ENCODE results near the gene CACNA2D2. TPM values are rescaled to one million over a fixed set of nuclear protein-coding genes. Genes with fewer than 3 reads are reported as not detected.

Gene CACNA2D2
- total RNA-seq, 1 donor from 2014 or later = 0.52 TPM

DNA sequence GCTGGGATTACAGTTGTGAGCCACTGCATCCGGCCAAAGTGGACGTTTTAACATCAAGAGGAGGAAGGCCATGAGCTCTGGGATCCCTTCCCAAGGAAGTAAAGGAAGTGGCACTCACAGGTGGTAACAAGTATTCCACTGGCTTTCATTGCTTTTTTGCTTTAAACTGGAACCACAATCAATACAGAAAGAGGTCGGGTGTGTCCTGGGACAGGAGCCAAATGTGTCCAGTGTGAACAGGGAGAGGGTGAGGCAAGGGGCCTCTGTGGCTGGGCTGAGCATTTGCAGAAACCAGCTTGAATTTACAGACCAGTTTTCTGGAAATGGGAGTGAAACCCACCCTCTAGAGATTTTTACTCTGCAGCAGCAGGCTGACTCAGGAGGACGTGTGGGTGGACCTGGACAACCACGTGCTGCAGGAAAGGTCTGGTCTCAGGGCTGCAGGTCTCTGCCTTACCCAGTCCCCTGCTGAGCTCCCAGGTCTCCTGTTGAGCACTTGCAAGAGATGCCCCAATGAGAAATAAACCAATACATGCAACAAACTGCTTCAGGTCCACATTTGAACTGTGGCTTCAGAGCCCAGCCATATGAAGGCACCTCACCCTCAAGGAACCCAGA lies 101.3 kb downstream of the CACNA2D2 start:
- Mint-ChIP-seq H3K4me1 (ENCODE audit: low read depth) (no peaks in the 10 kb centered on the region), H3K27me3 (ENCODE audit: insufficient read depth) (peaks cover 2% of the 10 kb centered on the region), H3K9me3 (no peaks in the 10 kb centered on the region), H3K36me3 (ENCODE audit: low read depth) (no peaks in the 10 kb centered on the region), H3K4me3 (no peak overlapping the region), H3K27ac (no peak overlapping the region)
- intact Hi-C loops (cut with micrococcal nuclease) = no loop called here
- no peak for DNase-seq (ENCODE audit: low spot score)

DNA sequence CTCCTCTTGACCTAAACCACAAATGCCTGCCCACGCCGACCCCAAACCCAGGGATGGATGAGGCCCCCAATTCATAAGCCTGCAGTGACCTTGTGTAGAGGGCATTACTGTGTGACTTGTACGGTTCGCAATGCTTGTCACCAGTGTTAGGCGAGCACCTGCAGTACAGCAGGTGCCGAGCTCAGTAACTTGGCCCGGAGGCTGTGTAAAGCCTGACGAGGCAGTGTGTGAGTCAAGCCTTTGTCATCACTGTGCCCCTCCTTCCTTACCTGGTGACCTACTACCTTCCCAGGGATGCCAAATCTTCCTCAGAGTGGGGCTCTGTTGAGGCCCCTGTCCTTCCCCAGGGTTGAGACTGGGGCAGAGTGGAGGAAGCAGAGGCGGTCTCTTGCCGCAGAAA lies 106.9 kb downstream of the CACNA2D2 start:
- Mint-ChIP-seq H3K4me1 (ENCODE audit: low read depth) (peaks cover 7% of the 10 kb centered on the region), H3K36me3 (ENCODE audit: low read depth) (no peaks in the 10 kb centered on the region), H3K9me3 (no peaks in the 10 kb centered on the region), H3K27me3 (ENCODE audit: insufficient read depth) (peaks cover 2% of the 10 kb centered on the region), H3K4me3 (no peak overlapping the region), H3K27ac (no peak overlapping the region)
- intact Hi-C loops (cut with micrococcal nuclease) = no loop called here
- DNase-seq (ENCODE audit: low spot score) = no peak

DNA sequence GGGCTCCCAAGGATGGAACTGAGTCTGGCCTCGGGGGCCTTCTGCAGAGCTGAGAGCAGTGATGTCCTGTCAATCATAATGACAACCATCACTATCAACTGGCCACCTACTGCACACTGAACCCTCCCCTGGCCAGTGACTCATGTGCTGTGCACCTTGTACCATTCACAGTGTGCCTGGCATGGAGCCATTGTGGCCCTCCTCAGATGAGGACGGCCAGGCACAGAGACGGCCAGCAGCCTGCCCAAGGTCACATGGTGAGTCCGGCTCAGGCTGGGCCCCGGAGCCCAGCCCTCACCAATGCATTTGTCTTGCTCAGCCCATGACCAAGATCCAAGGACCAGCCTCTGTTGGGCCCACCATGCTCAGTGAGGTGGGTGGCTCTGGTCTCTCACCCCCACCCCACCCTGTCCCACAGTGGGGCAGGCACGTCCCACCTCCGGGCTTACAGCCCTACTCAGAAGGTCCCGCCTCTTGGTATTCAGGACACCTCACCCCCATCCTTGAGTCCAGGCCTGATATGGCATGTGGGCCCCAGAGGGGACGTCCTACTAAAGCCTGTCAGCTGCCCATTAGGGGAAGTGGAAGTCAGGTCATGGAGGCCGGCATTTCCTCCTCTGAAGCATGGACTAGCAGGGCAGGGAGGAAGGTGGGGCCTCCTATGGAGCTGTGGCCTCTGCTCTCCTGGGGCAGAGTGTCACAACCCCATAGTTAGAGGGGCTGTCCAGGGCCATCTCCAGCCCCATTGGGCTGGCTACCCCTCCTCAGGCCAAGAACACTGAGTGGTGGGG lies 108.2 kb downstream of the CACNA2D2 start:
- no peak for DNase-seq (ENCODE audit: low spot score)
- no peak overlapping the region for H3K27ac Mint-ChIP-seq
- intact Hi-C loops (cut with micrococcal nuclease) = no loop called here
- peaks cover 2% of the 10 kb centered on the region for H3K27me3 Mint-ChIP-seq (ENCODE audit: insufficient read depth)
- H3K4me1 Mint-ChIP-seq (ENCODE audit: low read depth) = peaks cover 8% of the 10 kb centered on the region
- no peaks in the 10 kb centered on the region for H3K36me3 Mint-ChIP-seq (ENCODE audit: low read depth)
- no peak overlapping the region for H3K4me3 Mint-ChIP-seq
- H3K9me3 Mint-ChIP-seq = no peaks in the 10 kb centered on the region

DNA sequence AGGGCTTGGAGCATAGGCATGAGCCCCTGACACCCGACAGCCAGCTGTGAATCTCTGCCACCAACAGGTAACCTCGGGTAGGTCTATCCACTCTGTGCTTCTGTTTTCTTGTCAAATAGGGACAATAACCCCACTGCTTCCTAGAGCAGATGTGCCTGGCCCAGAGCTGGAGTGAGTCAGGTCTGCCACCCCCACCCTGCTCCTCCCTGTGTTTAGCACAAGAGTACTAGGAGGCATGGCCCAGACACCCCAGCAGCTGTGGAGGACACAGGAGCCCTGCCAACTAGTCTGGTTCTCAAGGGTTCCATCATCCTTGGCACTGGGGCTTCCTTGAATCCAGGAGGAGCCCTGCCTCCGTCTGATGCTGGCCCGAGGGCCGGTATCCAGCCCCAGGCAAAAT lies 110.4 kb downstream of the CACNA2D2 start:
- H3K27ac Mint-ChIP-seq = no peak overlapping the region
- DNase-seq (ENCODE audit: low spot score) = no peak
- H3K27me3 Mint-ChIP-seq (ENCODE audit: insufficient read depth) = no peaks in the 10 kb centered on the region
- H3K4me1 Mint-ChIP-seq (ENCODE audit: low read depth) = peaks cover 8% of the 10 kb centered on the region
- no peak overlapping the region for H3K4me3 Mint-ChIP-seq
- no peaks in the 10 kb centered on the region for H3K9me3 Mint-ChIP-seq
- no peaks in the 10 kb centered on the region for H3K36me3 Mint-ChIP-seq (ENCODE audit: low read depth)
- intact Hi-C loops (cut with micrococcal nuclease) = no loop called here

DNA sequence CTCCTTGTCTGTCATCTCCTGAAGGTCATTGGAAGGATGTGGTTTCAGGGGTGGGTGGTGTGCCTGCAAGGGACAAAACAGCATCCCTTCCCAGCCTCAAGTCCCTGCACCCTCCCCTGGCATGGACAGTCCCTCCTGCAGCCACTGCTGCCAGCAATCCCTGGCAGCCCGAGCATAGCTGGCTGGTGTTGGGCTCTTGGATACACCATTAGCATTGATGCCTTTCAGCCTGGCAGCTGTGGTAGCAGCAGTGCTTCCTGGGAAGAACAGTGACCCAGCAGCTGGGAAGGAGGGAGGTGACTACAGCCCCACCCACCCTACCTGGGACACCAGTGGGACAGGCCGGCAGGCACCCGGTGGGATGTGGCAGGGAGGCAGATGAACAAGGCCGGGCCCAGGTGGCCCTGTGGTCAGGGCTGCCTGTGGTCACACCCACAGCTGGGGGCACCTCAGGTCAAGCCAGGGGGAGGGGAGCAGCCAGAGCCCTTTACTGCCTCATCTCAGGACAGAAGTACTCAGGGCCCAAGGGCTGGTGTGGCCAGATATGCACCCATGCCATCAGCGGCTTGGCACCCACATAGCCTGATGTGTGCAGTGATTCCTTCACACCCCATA lies 111.2 kb downstream of the CACNA2D2 start:
- H3K27ac Mint-ChIP-seq = no peak overlapping the region
- H3K9me3 Mint-ChIP-seq = no peaks in the 10 kb centered on the region
- no peak for DNase-seq (ENCODE audit: low spot score)
- no peaks in the 10 kb centered on the region for H3K27me3 Mint-ChIP-seq (ENCODE audit: insufficient read depth)
- H3K36me3 Mint-ChIP-seq (ENCODE audit: low read depth) = no peaks in the 10 kb centered on the region
- intact Hi-C loops (cut with micrococcal nuclease) = no loop called here
- H3K4me1 Mint-ChIP-seq (ENCODE audit: low read depth) = peaks cover 8% of the 10 kb centered on the region
- H3K4me3 Mint-ChIP-seq = no peak overlapping the region

DNA sequence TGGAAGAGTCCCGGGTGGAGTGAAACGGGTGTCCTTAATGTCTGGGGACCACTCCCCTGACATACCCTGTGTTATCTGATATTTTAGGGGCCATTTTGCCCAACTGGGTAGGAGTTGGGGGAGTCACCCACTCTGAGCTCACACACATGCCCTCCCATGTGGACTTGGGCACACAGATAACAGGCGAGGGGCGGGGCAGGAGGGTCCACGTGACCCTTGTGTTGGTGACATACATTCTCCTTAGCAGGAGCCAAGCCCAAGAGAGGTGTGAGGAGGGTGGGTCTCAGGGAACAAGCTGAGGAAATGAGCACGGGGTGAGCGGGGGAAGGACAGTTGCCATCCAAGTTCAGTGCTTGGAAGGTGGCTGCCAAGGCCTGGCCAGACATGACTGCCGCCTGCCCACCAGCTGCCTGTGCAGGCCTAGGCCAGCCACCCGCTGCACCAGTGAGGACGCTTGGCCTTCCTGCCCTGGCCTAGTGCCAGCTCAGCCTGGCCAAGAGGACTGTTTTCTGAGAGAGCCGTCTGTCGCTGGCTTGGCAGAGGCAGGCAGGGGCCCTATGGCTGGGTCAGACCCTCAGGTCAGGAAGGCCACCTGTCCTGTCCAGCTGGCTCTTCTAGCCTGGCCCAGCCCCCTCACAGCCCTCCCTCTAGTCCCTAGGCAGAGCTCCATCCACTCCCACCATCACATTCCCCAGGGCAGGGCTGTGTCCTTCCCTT lies 112.8 kb downstream of the CACNA2D2 start:
- Mint-ChIP-seq H3K4me3 (no peak overlapping the region), H3K27ac (no peak overlapping the region), H3K9me3 (no peaks in the 10 kb centered on the region), H3K27me3 (ENCODE audit: insufficient read depth) (no peaks in the 10 kb centered on the region), H3K36me3 (ENCODE audit: low read depth) (no peaks in the 10 kb centered on the region), H3K4me1 (ENCODE audit: low read depth) (peaks cover 8% of the 10 kb centered on the region)
- DNase-seq (ENCODE audit: low spot score) = no peak
- intact Hi-C loops (cut with micrococcal nuclease) = no loop called here

DNA sequence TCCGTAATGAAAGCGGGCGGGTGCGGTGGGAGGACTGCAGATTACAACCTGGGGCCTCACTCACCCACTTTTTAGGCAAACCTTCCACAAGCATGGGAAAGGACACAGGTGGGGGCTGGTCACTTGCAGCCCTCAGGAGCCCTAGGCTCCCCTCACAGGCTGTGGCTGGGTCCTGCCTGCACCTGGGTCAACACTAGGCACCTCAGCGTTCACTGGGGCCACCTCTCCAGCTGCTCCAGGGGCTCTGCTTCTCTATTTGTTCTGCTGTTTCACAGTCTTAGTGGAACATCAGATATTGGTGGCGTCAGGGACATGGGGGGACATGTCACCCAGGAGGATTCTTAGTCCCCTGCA lies 114.0 kb downstream of the CACNA2D2 start:
- Mint-ChIP-seq H3K9me3 (no peaks in the 10 kb centered on the region), H3K36me3 (ENCODE audit: low read depth) (no peaks in the 10 kb centered on the region), H3K4me1 (ENCODE audit: low read depth) (peaks cover 8% of the 10 kb centered on the region), H3K27me3 (ENCODE audit: insufficient read depth) (no peaks in the 10 kb centered on the region), H3K27ac (no peak overlapping the region), H3K4me3 (no peak overlapping the region)
- intact Hi-C loops (cut with micrococcal nuclease) = no loop called here
- no peak for DNase-seq (ENCODE audit: low spot score)

DNA sequence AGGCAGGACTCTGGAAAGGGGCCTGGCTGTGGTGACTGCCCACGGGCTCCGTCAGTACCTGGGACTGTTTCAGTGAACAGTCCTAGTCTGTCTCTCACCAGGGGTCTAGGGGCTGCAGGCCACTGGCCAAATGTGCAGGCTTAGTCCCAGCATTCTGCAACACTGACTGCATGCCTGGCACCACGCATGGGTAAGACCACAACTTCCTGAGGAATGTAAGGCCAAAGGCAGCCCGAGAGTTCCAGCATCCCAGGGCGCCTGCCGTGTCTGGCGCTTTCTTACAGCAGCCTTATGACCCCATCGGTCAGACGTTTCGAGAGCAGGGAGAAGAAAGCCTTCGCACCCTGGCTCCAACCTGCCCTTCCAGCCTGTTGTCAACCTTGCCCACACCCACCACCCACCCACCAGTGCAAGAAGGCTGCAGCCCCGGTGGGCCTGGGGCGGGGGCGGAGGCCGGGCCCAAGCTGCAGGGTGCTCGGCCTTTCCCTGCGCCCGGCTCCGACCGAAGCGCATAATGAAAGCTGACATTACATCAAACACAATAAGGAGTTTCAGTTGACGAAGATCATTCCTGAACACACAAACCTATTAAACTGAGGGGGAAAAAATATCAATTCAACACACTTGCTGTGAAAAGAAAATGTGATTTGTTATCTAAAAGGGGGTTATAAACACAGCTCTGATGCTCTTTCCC lies 114.6 kb downstream of the CACNA2D2 start:
- peaks cover 8% of the 10 kb centered on the region for H3K4me1 Mint-ChIP-seq (ENCODE audit: low read depth)
- DNase-seq (ENCODE audit: low spot score) = no peak
- no peaks in the 10 kb centered on the region for H3K36me3 Mint-ChIP-seq (ENCODE audit: low read depth)
- intact Hi-C loops (cut with micrococcal nuclease) = no loop called here
- H3K9me3 Mint-ChIP-seq = no peaks in the 10 kb centered on the region
- no peaks in the 10 kb centered on the region for H3K27me3 Mint-ChIP-seq (ENCODE audit: insufficient read depth)
- H3K27ac Mint-ChIP-seq = no peak overlapping the region
- no peak overlapping the region for H3K4me3 Mint-ChIP-seq

DNA sequence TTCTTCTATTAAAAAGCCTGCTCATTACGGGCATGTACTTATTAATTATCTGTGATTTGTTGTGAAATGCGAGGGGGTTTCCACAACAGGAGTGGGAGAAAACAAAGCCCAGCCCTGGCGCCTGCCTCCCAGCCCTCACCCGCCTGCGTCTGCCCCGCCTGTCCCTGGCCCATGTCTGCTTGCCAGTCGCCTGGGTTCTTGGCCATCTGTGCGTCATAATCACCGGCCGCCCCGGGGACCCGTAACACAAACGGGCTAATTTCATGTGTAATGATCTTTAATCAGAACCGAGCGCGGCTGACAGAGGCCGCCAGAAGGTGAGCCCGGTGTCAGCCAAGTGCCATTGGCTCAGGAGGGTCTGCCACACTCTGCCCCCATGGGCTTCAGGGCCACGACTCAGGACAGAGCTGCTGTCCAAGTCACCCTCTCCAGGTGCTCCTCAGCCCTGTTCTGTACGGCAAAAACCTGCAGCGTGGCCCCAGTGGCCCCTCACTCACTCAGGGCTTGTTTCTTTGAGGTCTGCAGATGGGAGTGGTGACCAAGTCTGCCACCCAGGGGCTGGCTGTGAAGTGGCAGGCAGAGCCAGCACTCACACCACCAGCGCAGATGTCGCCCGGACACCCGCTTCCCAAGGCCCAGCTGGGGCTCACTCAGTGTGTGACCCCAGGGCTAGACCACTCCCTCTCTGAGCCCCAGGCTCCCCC lies 115.3 kb downstream of the CACNA2D2 start:
- Mint-ChIP-seq H3K4me1 (ENCODE audit: low read depth) (peaks cover 8% of the 10 kb centered on the region), H3K27ac (no peak overlapping the region), H3K27me3 (ENCODE audit: insufficient read depth) (peaks cover 4% of the 10 kb centered on the region), H3K36me3 (ENCODE audit: low read depth) (no peaks in the 10 kb centered on the region), H3K9me3 (no peaks in the 10 kb centered on the region), H3K4me3 (no peak overlapping the region)
- no peak for DNase-seq (ENCODE audit: low spot score)
- intact Hi-C loops (cut with micrococcal nuclease) = no loop called here

DNA sequence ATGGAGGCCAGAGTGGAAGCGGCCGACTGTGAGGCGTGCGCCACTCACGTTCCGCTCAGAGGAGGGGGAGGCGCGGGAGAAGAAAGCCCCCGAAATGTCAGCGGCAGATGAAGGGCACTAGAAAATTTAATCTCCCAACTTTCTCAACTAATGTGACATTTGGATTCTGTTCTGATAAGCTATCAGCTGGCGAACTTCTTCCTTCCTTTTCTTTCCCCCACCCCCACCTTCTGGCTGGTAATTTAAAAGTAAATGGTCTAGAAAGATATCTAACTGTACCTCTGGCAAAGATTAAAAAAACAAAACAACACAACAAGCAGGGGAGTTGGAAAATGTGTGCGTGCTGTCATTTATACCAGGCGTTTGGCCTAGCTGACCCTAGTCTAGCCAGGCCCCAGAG lies 117.7 kb downstream of the CACNA2D2 start:
- Mint-ChIP-seq H3K4me1 (ENCODE audit: low read depth) (no peaks in the 10 kb centered on the region), H3K27me3 (ENCODE audit: insufficient read depth) (peaks cover 4% of the 10 kb centered on the region), H3K9me3 (no peaks in the 10 kb centered on the region), H3K27ac (no peak overlapping the region), H3K4me3 (no peak overlapping the region), H3K36me3 (ENCODE audit: low read depth) (no peaks in the 10 kb centered on the region)
- no peak for DNase-seq (ENCODE audit: low spot score)
- intact Hi-C loops (cut with micrococcal nuclease) = no loop called here

DNA sequence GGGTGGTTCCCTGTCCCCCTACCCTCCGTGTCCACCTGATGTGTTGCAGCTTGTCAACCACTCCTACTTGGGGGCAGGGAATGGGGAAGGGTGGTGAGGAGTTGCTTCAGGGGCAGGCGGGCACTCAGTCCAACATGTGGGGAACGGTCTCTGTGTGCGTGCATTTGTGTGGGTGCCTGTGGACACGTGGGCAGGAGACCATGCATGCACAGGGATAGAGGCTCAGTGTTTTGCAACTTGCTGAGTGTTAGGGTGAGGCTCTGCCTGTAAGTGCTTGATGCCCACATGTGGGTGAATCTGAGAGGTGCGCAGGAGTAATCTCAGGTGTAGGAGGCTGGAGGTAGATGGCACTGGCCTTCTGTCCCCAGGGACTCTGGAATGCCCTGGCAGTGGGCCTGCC lies 119.7 kb downstream of the CACNA2D2 start:
- Mint-ChIP-seq H3K36me3 (ENCODE audit: low read depth) (no peaks in the 10 kb centered on the region), H3K9me3 (no peaks in the 10 kb centered on the region)

DNA sequence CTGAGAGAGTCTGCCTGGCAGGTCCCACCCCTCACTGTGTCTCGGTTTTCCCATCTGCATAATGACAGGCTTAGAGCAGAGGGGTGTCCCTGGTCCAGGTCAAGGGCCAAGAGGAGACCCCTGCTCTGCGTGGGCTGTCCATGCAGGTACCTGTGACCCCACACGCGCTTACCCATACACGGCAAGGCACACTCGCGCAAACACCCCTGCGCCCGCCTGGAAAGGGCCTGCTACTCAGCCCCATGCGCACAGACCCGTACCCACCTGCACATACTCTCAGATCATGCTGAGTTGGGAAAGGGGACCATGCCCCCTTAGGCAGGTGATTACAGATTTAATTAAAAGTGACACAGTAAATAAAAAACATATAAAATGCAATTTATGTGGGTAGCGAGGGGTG lies 120.7 kb downstream of the CACNA2D2 start:
- Mint-ChIP-seq H3K36me3 (ENCODE audit: low read depth) (no peaks in the 10 kb centered on the region), H3K4me1 (ENCODE audit: low read depth) (no peaks in the 10 kb centered on the region), H3K27me3 (ENCODE audit: insufficient read depth) (peaks cover 4% of the 10 kb centered on the region), H3K4me3 (no peak overlapping the region), H3K9me3 (no peaks in the 10 kb centered on the region), H3K27ac (no peak overlapping the region)
- no peak for DNase-seq (ENCODE audit: low spot score)
- intact Hi-C loops (cut with micrococcal nuclease) = no loop called here

More for the DNA sequence above, 119.7 kb downstream of the CACNA2D2 start:
- Mint-ChIP-seq H3K4me3 (no peak overlapping the region), H3K27me3 (ENCODE audit: insufficient read depth) (peaks cover 4% of the 10 kb centered on the region), H3K4me1 (ENCODE audit: low read depth) (no peaks in the 10 kb centered on the region), H3K27ac (no peak overlapping the region)
- intact Hi-C loops (cut with micrococcal nuclease) = no loop called here
- no peak for DNase-seq (ENCODE audit: low spot score)

Measured in activated T-helper 1 cell treated with anti-CD3 and anti-CD28 coated beads, Interleukin-12 subunit alpha, Interleukin-12 subunit beta, Interleukin-2, Interleukin-4 antibody, amounts not matched to agents 30 ng/mL and 10 ng/mL and 1 ng/mL, durations not matched to agents 14 hours and 24 hours and 36 hours (primary cell).